PC-9 (cell line): Measurements from ENCODE around the gene LURAP1L. TPM values are rescaled to one million over a fixed set of nuclear protein-coding genes. Genes with fewer than 3 reads are reported as not detected.

Experiments
- BruUV-seq: library from RNA; stranded (reverse); fragments of 400-500 nt; replicated peaks from 2 replicates; lab custom pipeline; 2021; lab: Mats Ljungman, UMichigan
- CTCF ChIA-PET: fragments of 300-600 bp; sonication (Branson Sonifier 250); formaldehyde crosslinking; loops from one replicate; lab custom pipeline; 2022; ENCODE audit warnings: antibody characterized with exemption; lab: Charles Lee
- POLR2A ChIA-PET: fragments of 300-600 bp; sonication (Branson Sonifier 250); formaldehyde crosslinking; loops from one replicate; lab custom pipeline; 2022; ENCODE audit warnings: antibody characterized with exemption; ENCODE audit not compliant: unreplicated experiment; lab: Charles Lee
- DNase-seq, 2 experiments: peaks; one replicate each; pipeline versions ENCODE4 v3.0.0 to v3.0.0-alpha.2; 2015 to 2022; ENCODE audit warnings: mixed read lengths in 1 of 2
- H2AFZ ChIP-seq: fragments of 200-600 bp; sonication (generic); 2 replicates; pipeline ENCODE4 v1.8.1; 2017; ENCODE audit warnings: antibody characterized with exemption
- H3F3A ChIP-seq: fragments of 200-600 bp; sonication (generic); 2 replicates; pipeline ENCODE4 v1.8.1; 2017; ENCODE audit warnings: antibody characterized with exemption, mild to moderate bottlenecking, low read depth; ENCODE audit not compliant: insufficient read depth
- H3K27ac ChIP-seq: fragments of 200-600 bp; sonication (generic); 2 replicates; pipeline ENCODE4 v1.6.1; 2016; ENCODE audit warnings: mixed run types
- H3K27me3 ChIP-seq: fragments of 200-600 bp; sonication (generic); 2 replicates; pipeline ENCODE4 v1.6.1; 2016; ENCODE audit warnings: low read depth, mixed run types; ENCODE audit not compliant: insufficient read depth
- H3K36me3 ChIP-seq: fragments of 200-600 bp; sonication (generic); 2 replicates; pipeline ENCODE4 v1.6.1; 2016; ENCODE audit warnings: low read depth, mixed run types
- H3K4me1 ChIP-seq: fragments of 200-600 bp; sonication (generic); replicated peaks from 2 replicates; pipeline ENCODE4 v1.6.1; 2016; ENCODE audit warnings: mixed run types; ENCODE audit not compliant: insufficient read depth
- H3K4me2 ChIP-seq: fragments of 200-600 bp; sonication (generic); 2 replicates; pipeline ENCODE4 v1.6.1; 2017; ENCODE audit warnings: mixed run types
- H3K4me3 ChIP-seq: fragments of 200-600 bp; sonication (generic); 2 replicates; pipeline ENCODE4 v1.6.1; 2016; ENCODE audit warnings: mixed run types
- H3K79me2 ChIP-seq: fragments of 200-600 bp; sonication (generic); 2 replicates; pipeline ENCODE4 v1.6.1; 2017; ENCODE audit warnings: low read depth, mixed run types
- H3K9me2 ChIP-seq: fragments of 200-600 bp; sonication (generic); 2 replicates; pipeline ENCODE4 v1.8.1; 2017; ENCODE audit warnings: mild to moderate bottlenecking; ENCODE audit not compliant: insufficient read depth
- H3K9me3 ChIP-seq: fragments of 200-600 bp; sonication (generic); 2 replicates; pipeline ENCODE4 v1.8.1; 2016; ENCODE audit warnings: low read depth; ENCODE audit not compliant: insufficient read depth
- H4K20me1 ChIP-seq: fragments of 200-600 bp; sonication (generic); 2 replicates; pipeline ENCODE4 v1.8.1; 2017; ENCODE audit not compliant: insufficient read depth
- EZH2 ChIP-seq: fragments of 200-600 bp; sonication (generic); IDR thresholded peaks from 2 replicates; pipeline ENCODE4 v1.8.0; 2017; ENCODE audit warnings: antibody characterized with exemption, low read depth
- intact Hi-C: fragments of 100-400 bp; cut with micrococcal nuclease; formaldehyde crosslinking; loops from one replicate; pipeline ENCODE4 v1.10.0; 2022; ENCODE audit not compliant: unreplicated experiment
- total RNA-seq: library from RNA; stranded (reverse); gene quantifications from 2 replicates; pipeline ENCODE4 v1.2.3, GENCODE V29; 2021
- TF ChIP-seq, protein P1 (sequence below): fragments of 200-600 bp; sonication (generic); conservative IDR thresholded peaks from 2 replicates; pipeline ENCODE4 v1.6.1; 2017; ENCODE audit warnings: mixed run types, antibody characterized with exemption, mild to moderate bottlenecking, moderate library complexity

LURAP1L gene
- total RNA-seq, 1 experiment from 2014 or later, result 4.1 TPM

DNA sequence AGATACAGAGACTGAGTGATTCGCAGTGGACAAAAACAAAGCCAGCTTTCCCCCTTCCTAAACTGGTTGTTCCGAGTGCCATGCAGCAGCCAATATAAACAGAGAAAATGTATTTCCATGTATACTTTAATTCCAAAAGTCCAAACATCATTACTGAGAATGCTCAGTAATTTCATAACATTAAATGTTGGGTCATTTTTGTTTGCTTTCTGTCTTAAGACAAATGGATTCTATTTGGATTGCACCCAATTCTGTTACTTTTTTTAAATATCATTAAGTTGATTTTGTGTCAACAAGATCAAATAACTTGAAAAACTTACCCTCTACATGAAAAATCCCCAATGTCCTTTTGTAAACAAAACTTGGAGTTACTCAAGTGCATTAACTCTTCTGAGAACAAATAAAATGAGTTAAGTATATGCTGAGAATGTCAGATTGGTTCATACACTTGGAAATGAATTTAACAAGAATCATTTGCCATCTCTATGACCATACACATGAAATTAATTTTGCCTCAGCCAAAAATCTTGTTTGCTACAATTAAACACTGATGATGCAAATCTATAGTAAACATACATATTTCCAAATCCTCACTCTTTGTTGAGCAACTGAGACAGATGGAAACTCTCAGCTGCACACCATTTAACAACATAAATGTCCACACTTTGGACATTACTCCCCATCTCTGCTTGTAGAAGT is 19.4 kb downstream of the LURAP1L start:
- H3K4me1 ChIP-seq, result peaks cover 9% of the 10 kb centered on the region; the same call in 1 of the 2 replicates
- no peaks in the 10 kb centered on the region for H3K36me3 ChIP-seq
- H3K79me2 ChIP-seq, result no peaks in the 10 kb centered on the region
- no peaks in the 10 kb centered on the region for H3K9me3 ChIP-seq
- no peak overlapping the region for H3K27ac ChIP-seq
- TF ChIP-seq, protein P1, sequence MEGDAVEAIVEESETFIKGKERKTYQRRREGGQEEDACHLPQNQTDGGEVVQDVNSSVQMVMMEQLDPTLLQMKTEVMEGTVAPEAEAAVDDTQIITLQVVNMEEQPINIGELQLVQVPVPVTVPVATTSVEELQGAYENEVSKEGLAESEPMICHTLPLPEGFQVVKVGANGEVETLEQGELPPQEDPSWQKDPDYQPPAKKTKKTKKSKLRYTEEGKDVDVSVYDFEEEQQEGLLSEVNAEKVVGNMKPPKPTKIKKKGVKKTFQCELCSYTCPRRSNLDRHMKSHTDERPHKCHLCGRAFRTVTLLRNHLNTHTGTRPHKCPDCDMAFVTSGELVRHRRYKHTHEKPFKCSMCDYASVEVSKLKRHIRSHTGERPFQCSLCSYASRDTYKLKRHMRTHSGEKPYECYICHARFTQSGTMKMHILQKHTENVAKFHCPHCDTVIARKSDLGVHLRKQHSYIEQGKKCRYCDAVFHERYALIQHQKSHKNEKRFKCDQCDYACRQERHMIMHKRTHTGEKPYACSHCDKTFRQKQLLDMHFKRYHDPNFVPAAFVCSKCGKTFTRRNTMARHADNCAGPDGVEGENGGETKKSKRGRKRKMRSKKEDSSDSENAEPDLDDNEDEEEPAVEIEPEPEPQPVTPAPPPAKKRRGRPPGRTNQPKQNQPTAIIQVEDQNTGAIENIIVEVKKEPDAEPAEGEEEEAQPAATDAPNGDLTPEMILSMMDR, result no peak
- no peak for TF ChIP-seq EZH2
- no peak for DNase-seq
- BruUV-seq, result no TSS peak
- ChIA-PET POLR2A (no interaction called here), CTCF (no interaction called here)
- intact Hi-C loops, result no loop called here
- H3K4me2 ChIP-seq, result no peak overlapping the region
- no peak overlapping the region for H2AFZ ChIP-seq
- H3K4me3 ChIP-seq, result no peak overlapping the region
- no peaks in the 10 kb centered on the region for H4K20me1 ChIP-seq
- no peaks in the 10 kb centered on the region for H3K27me3 ChIP-seq
- no peaks in the 10 kb centered on the region for H3K9me2 ChIP-seq
- no peaks in the 10 kb centered on the region for H3F3A ChIP-seq

DNA sequence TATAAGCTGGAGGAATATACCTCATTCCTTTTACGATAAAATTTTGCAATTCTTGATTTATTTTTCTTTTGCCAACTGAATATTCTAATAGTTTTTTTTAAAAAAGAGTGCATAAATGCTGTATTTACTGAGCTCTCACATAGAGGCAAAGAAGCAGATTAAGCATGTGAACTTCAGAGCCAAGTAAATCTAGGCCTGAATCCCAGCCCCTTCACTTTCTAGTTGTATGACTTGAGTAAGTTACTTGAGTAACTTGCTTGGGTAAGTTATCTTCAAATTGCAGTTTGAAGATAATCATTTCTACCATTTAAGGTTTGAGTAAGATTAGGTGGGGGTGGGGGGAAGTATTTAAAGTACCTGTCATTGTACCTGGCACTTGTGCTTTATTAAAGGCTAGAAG is 21.8 kb downstream of the LURAP1L start:
- Histone ChIP-seq H3K36me3 (no peaks in the 10 kb centered on the region), H3K4me1 (peaks cover 9% of the 10 kb centered on the region; the same call in 1 of the 2 replicates), H3K4me3 (no peak overlapping the region), H4K20me1 (no peaks in the 10 kb centered on the region), H3K27ac (no peak overlapping the region), H3K4me2 (no peak overlapping the region), H3K27me3 (no peaks in the 10 kb centered on the region), H3K79me2 (no peaks in the 10 kb centered on the region), H3K9me2 (no peaks in the 10 kb centered on the region), H2AFZ (no peak overlapping the region), H3K9me3 (no peaks in the 10 kb centered on the region), H3F3A (no peaks in the 10 kb centered on the region)
- no peak for DNase-seq
- CTCF ChIA-PET, result no interaction called here
- BruUV-seq, result no TSS peak
- TF ChIP-seq EZH2, result no peak
- TF ChIP-seq, protein P1, result no peak
- POLR2A ChIA-PET, result no interaction called here
- intact Hi-C loops, result no loop called here

DNA sequence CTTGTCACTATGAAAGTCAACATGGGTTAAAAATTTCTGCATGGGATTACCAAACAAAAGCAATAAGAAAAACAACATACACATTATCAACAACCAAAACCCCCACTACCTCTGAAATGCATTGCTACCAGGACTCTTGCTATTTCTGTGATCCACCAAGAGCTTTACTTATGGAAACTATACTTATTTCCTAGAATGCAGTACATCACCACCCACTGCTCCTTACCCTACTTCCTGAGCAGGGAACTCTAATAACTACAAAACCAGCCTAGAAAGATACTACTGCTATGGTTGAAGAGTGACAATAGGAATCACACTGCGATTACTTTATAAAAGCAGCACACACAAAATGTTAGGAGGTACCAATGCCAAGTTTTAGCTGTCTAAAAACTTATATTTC is 22.2 kb downstream of the LURAP1L start:
- no peak overlapping the region for H3K4me3 ChIP-seq
- no peak overlapping the region for H2AFZ ChIP-seq
- no peak overlapping the region for H3K27ac ChIP-seq
- no peak for DNase-seq
- intact Hi-C loops, result no loop called here
- H3K9me2 ChIP-seq, result no peaks in the 10 kb centered on the region
- H3K27me3 ChIP-seq, result no peaks in the 10 kb centered on the region
- peaks cover 9% of the 10 kb centered on the region; the same call in 1 of the 2 replicates for H3K4me1 ChIP-seq
- ChIA-PET POLR2A (interaction anchor here (0.7 kb wide), 1 partner anchor 89 kb away, joined by 3 read pairs; no protein-coding TSS in a partner anchor), CTCF (no interaction called here)
- H3K9me3 ChIP-seq, result no peaks in the 10 kb centered on the region
- H3F3A ChIP-seq, result no peaks in the 10 kb centered on the region
- H3K4me2 ChIP-seq, result no peak overlapping the region
- H4K20me1 ChIP-seq, result no peaks in the 10 kb centered on the region
- no peaks in the 10 kb centered on the region for H3K36me3 ChIP-seq
- no peaks in the 10 kb centered on the region for H3K79me2 ChIP-seq
- TF ChIP-seq, protein P1, result no peak
- no peak for TF ChIP-seq EZH2
- BruUV-seq, result no TSS peak
